Mesothelial cell of epicardium (in vitro differentiated cells): ENCODE data around the gene GAS1. TPM values are rescaled to one million over a fixed set of nuclear protein-coding genes. Genes with fewer than 3 reads are reported as not detected.

ENCODE experiments used
- DNase-seq, 2 experiments: peaks; one replicate each; pipeline ENCODE4 v3.0.0; 2021; ENCODE audit warnings: low spot score in 2 of 2; ENCODE audit not compliant: unreplicated experiment in 2 of 2
- H3K27ac Mint-ChIP-seq: 2 replicates; pipeline ENCODE4 v1.8.0; 2021; ENCODE audit warnings: mixed read lengths
- H3K27me3 Mint-ChIP-seq: 2 replicates; pipeline ENCODE4 v1.8.0; 2021; ENCODE audit warnings: low read depth, mixed read lengths
- H3K36me3 Mint-ChIP-seq: 2 replicates; pipeline ENCODE4 v1.8.0; 2021; ENCODE audit warnings: mixed read lengths
- H3K4me1 Mint-ChIP-seq: 2 replicates; pipeline ENCODE4 v1.8.0; 2021; ENCODE audit warnings: mixed read lengths
- H3K4me3 Mint-ChIP-seq: 2 replicates; pipeline ENCODE4 v1.8.0; 2021; ENCODE audit warnings: mild to moderate bottlenecking, moderate library complexity, mixed read lengths
- H3K9me3 Mint-ChIP-seq: 2 replicates; pipeline ENCODE4 v1.8.0; 2021; ENCODE audit warnings: mixed read lengths
- CTCF ChIP-seq: fragments of 200-600 bp; sonication (generic); IDR thresholded peaks from one replicate; pipeline ENCODE4 v1.5.0; 2021; ENCODE audit warnings: antibody characterized with exemption; ENCODE audit not compliant: unreplicated experiment
- total RNA-seq: library from RNA; stranded (reverse); gene quantifications from 3 replicates; pipeline ENCODE4 v1.2.1, GENCODE V29; 2021

Gene GAS1
- total RNA-seq, 1 donor from 2014 or later = 47.8 TPM

- H3K36me3 Mint-ChIP-seq = peaks cover 5% of the 10 kb centered on the region
- no peak for DNase-seq
- H3K27me3 Mint-ChIP-seq = no peaks in the 10 kb centered on the region
- H3K9me3 Mint-ChIP-seq = peaks cover 18% of the 10 kb centered on the region
- H3K4me3 Mint-ChIP-seq = no peak overlapping the region
- no peak for TF ChIP-seq CTCF
- peaks cover 10% of the 10 kb centered on the region for H3K4me1 Mint-ChIP-seq
- H3K27ac Mint-ChIP-seq = no peak overlapping the region
These were observed 7.7 kb upstream of the GAS1 start for GRCh38 chr9:86955042-86955441.

GRCh38 chr9:86953181-86953580 lies 5.9 kb upstream of the GAS1 start:
- H3K9me3 Mint-ChIP-seq = peaks cover 18% of the 10 kb centered on the region
- H3K4me1 Mint-ChIP-seq = peaks cover 23% of the 10 kb centered on the region
- no peak for TF ChIP-seq CTCF
- DNase-seq = no peak
- H3K4me3 Mint-ChIP-seq = no peak overlapping the region
- no peaks in the 10 kb centered on the region for H3K27me3 Mint-ChIP-seq
- H3K27ac Mint-ChIP-seq = no peak overlapping the region
- H3K36me3 Mint-ChIP-seq = peaks cover 5% of the 10 kb centered on the region

GRCh38 chr9:86948074-86948929 lies 996 bp upstream of the GAS1 start:
- peak; percentile 88 for TF ChIP-seq CTCF
- Mint-ChIP-seq H3K36me3 (peaks cover 5% of the 10 kb centered on the region), H3K4me3 (peak overlapping the region; percentile 80), H3K27ac (peak overlapping the region; percentile 95), H3K27me3 (peaks cover 7% of the 10 kb centered on the region), H3K9me3 (peaks cover 18% of the 10 kb centered on the region), H3K4me1 (peaks cover 39% of the 10 kb centered on the region)
- DNase-seq = peak; percentile 44 to 82

- H3K27ac Mint-ChIP-seq = peak overlapping the region; percentile 91
- peaks cover 3% of the 10 kb centered on the region for H3K9me3 Mint-ChIP-seq
- peaks cover 5% of the 10 kb centered on the region for H3K36me3 Mint-ChIP-seq
- peak; percentile 59 to 76 for DNase-seq
- peaks cover 14% of the 10 kb centered on the region for H3K27me3 Mint-ChIP-seq
- H3K4me1 Mint-ChIP-seq = peaks cover 49% of the 10 kb centered on the region
- H3K4me3 Mint-ChIP-seq = peak overlapping the region; percentile 86
- no peak for TF ChIP-seq CTCF
These were observed 833 bp downstream of the GAS1 start for GRCh38 chr9:86946201-86947145.

GRCh38 chr9:86945728-86946200 lies 1.5 kb downstream of the GAS1 start:
- Mint-ChIP-seq H3K9me3 (no peaks in the 10 kb centered on the region), H3K4me3 (peak overlapping the region; percentile 96), H3K27ac (peak overlapping the region; percentile 91), H3K4me1 (peaks cover 49% of the 10 kb centered on the region), H3K27me3 (peaks cover 21% of the 10 kb centered on the region), H3K36me3 (peaks cover 1% of the 10 kb centered on the region)
- peak; percentile 25 to 64 for DNase-seq
- no peak for TF ChIP-seq CTCF
